Superior temporal gyrus (tissue), 1 donor: ENCODE data around the gene HUNK.

ENCODE experiments used
- DNase-seq: peaks from one replicate; pipeline ENCODE4 v3.0.0-alpha.2; 2016; ENCODE audit errors: extremely low spot score

HUNK gene

DNA sequence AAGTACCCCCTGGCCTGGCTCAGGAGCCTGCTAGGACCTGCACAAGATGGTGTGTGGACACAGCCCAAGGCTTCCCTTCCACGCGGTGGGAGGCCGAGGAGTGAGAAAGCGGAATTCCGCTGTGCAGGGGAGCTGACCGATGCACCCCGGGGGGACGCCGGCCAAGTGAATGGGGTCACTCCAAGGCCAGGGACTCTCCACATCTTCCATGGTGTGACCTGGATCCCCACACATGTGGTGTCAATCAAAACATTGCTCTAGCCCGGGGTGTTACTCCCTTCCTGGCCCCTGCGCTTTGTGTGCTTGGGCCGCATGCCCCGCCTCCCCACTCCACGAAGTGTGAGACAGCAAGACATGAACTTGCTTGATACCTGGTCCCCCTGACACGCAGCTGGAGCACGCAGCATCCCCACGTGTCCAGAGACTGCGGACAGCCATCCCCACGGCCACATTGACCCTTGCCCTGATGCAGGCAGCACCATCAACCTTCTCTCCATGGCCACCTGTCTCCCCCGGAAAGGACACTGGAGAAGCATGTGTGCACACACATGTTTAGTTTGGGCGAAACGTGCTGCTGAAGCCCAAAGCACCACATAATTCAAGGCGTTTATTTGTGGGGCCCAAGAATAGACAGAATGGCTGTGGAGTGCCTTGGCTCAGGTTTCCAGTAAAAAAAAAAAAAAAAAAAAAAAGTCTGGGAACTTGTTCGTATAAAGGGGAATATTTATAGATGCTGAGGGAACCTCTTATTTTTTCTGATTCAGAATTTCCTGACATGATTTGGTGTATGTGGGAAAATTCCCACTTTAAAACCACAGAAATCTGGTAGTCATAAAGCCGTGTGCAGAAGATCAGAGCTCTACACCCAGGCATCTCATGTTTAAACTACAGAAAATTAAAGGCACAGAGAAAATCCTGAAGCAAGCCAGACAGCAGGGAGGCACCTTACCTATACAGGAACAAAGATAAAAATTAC, 171.7 kb downstream of the HUNK start:
- no peak for DNase-seq

DNA sequence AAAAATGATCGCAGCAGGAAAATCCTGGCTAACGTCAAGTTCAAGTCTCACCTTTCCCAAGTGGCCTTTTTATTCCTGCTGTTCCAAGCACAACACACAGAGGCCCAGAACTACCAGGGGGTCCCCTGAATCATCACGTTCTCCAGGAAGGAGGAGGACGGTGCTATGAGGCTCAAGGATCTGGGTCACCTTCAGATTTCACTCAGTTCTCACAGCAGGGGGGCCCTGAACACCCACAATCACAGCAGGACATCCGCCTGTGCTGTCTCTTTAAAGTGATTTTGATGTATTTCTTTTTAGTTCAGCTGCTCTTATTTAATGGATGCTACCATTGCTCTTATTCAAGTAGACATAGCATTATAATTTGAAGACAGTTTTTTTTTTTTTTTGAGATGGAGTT, 173.4 kb downstream of the HUNK start:
- no peak for DNase-seq

DNA sequence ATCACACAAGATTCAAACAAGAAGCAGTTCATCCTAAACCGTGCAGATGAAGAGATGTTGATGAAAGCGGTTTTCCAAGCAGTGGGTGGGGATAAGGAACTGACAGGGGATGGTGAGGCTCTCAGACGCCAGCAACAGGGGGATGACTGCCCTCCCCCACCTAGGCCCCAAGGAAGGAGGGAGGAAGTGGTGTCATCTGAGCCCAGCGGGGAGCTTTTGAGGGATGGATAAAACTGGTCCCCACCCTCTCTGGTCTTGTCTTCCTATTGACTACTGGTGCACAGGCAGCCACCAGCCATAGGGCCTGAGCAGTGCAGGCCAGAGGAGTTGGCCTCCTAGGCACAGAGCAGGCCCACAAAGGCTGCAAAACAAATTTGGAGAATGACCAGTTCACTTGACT, 175.5 kb downstream of the HUNK start:
- no peak for DNase-seq
